Activated T-cell treated with anti-CD3 and anti-CD28 coated beads, Interleukin-2, amount 50 U/mL, for 24 hours (primary cell): ENCODE results near the gene TMC4.

ENCODE experiments used
- DNase-seq: peaks from one replicate; pipeline ENCODE4 v3.0.0-alpha.2; 2020
- H3K27ac Mint-ChIP-seq: 2 replicates; pipeline ENCODE4 v1.8.0; 2020; ENCODE audit warnings: mild to moderate bottlenecking, mixed read lengths
- H3K27me3 Mint-ChIP-seq: 2 replicates; pipeline ENCODE4 v1.8.0; 2020; ENCODE audit warnings: mixed read lengths
- H3K36me3 Mint-ChIP-seq: 2 replicates; pipeline ENCODE4 v1.8.0; 2020; ENCODE audit warnings: low read depth, mixed read lengths
- H3K4me1 Mint-ChIP-seq: 2 replicates; pipeline ENCODE4 v1.8.0; 2020; ENCODE audit warnings: low read depth, mixed read lengths
- H3K4me3 Mint-ChIP-seq: 2 replicates; pipeline ENCODE4 v1.8.0; 2020; ENCODE audit warnings: mild to moderate bottlenecking, moderate library complexity, mixed read lengths
- H3K9me3 Mint-ChIP-seq: 2 replicates; pipeline ENCODE4 v1.8.0; 2020; ENCODE audit warnings: mixed read lengths

Gene TMC4

DNA sequence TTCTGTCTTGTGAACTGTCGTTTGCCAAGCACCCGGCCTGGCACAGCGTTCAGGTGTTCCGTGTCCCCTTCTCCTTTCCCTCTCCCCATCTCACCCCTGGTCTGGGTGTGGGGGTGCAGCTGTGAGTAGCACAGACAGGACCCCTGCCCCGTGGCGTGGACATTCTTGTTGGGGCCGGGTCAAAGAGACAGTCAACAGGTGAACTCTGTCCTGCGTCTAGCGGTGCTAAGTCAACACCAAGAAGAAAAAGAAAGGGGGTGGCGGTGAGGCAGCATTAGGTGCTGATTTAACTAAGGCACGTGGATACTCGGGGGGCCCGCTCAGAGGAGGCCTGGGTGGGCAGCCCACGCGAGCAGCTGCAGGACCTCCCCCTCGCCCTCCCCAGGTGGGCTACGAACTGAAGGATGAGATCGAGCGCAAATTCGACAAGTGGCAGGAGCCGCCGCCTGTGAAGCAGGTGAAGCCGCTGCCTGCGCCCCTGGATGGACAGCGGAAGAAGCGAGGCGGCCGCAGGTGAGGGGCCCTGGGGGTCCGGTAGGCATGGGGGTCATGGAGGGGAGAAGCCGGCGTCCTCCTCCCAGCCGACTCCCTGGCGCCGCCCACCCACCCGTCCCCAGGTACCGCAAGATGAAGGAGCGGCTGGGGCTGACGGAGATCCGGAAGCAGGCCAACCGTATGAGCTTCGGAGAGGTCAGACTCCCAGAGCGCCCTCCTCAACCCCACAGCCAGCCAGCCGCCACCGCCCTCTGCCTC is 45.1 kb downstream of the TMC4 start:
- no peaks in the 10 kb centered on the region for H3K27me3 Mint-ChIP-seq
- peaks cover 81% of the 10 kb centered on the region for H3K36me3 Mint-ChIP-seq
- DNase-seq = no peak
- no peaks in the 10 kb centered on the region for H3K4me1 Mint-ChIP-seq
- no peak overlapping the region for H3K27ac Mint-ChIP-seq
- H3K4me3 Mint-ChIP-seq = no peak overlapping the region
- H3K9me3 Mint-ChIP-seq = no peaks in the 10 kb centered on the region

GRCh38 chr19:54125713-54126112 is 47.2 kb downstream of the TMC4 start:
- no peak overlapping the region for H3K4me3 Mint-ChIP-seq
- no peaks in the 10 kb centered on the region for H3K9me3 Mint-ChIP-seq
- no peak for DNase-seq
- no peaks in the 10 kb centered on the region for H3K4me1 Mint-ChIP-seq
- H3K27me3 Mint-ChIP-seq = no peaks in the 10 kb centered on the region
- H3K36me3 Mint-ChIP-seq = peaks cover 88% of the 10 kb centered on the region
- H3K27ac Mint-ChIP-seq = no peak overlapping the region

GRCh38 chr19:54124393-54124792 is 48.6 kb downstream of the TMC4 start:
- Mint-ChIP-seq H3K27me3 (no peaks in the 10 kb centered on the region), H3K27ac (no peak overlapping the region), H3K4me1 (no peaks in the 10 kb centered on the region), H3K36me3 (peaks cover 95% of the 10 kb centered on the region), H3K4me3 (no peak overlapping the region), H3K9me3 (no peaks in the 10 kb centered on the region)
- DNase-seq = no peak

- H3K4me3 Mint-ChIP-seq = no peak overlapping the region
Measured at GRCh38 chr19:54123682-54124081, 49.3 kb downstream of the TMC4 start.

GRCh38 chr19:54121259-54121658 is 51.7 kb downstream of the TMC4 start:
- peaks cover 12% of the 10 kb centered on the region for H3K4me1 Mint-ChIP-seq
- peaks cover 93% of the 10 kb centered on the region for H3K36me3 Mint-ChIP-seq
- H3K9me3 Mint-ChIP-seq = no peaks in the 10 kb centered on the region
- H3K4me3 Mint-ChIP-seq = no peak overlapping the region
- no peaks in the 10 kb centered on the region for H3K27me3 Mint-ChIP-seq
- no peak for DNase-seq
- no peak overlapping the region for H3K27ac Mint-ChIP-seq

More at GRCh38 chr19:54123682-54124081, 49.3 kb downstream of the TMC4 start:
- peaks cover 94% of the 10 kb centered on the region for H3K36me3 Mint-ChIP-seq
- H3K4me1 Mint-ChIP-seq = no peaks in the 10 kb centered on the region
- H3K9me3 Mint-ChIP-seq = no peaks in the 10 kb centered on the region
- H3K27me3 Mint-ChIP-seq = no peaks in the 10 kb centered on the region
- no peak for DNase-seq
- no peak overlapping the region for H3K27ac Mint-ChIP-seq

- peaks cover 33% of the 10 kb centered on the region for H3K4me1 Mint-ChIP-seq
- H3K4me3 Mint-ChIP-seq = peak within 1 kb of the TSS; percentile 91
- H3K27me3 Mint-ChIP-seq = no peaks in the 10 kb centered on the region
- H3K9me3 Mint-ChIP-seq = no peaks in the 10 kb centered on the region
- DNase-seq = peak; percentile 96
- H3K36me3 Mint-ChIP-seq = peaks cover 85% of the 10 kb centered on the region
- peak within 1 kb of the TSS; percentile 99 for H3K27ac Mint-ChIP-seq
Measured at GRCh38 chr19:54115109-54116063, 57.6 kb downstream of the TMC4 start, which contains the start of the genes PRPF31 and TFPT. PRPF31 (plus strand) TSS chr19:54115754; CDS start chr19:54118279, 2,525 bp downstream. TFPT (minus strand) TSS chr19:54115657; CDS start chr19:54115269, 388 bp downstream.

DNA sequence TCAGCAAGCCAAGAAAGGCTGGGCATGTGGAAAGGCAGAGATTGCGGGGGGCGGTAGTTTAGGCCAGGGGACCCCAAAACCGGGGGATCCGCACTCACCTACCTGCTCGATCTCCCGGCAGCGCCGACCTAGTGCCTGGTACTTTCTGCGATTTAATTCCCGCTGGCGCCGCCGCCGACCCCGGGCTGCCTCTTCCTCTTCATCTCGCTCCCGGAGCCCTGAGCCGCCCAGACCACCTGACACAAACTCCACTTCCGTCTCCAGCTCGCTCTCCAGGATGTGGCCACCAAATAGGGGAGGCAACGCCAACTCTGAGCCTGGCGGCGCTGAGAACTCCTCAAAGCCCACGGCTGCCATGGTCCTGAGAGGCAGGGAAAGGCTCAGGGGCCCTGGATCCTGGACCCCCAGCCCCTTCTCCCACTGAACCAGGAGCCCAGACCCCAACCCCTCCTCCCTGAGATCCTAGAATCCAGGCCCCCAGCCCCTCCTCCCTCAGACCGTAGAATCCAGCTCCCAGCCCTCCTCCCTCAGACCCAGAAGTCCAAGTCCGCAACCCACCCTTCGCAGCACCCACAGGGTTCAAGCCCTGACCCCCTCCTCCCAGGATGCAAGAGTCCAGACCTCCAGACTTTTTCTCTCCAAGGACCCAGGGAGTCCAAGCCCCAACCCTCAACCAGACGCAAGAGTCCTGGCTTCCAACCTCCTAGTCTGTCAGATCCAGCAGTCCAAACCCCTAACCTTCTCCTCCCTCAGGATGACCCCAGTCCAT is 58.4 kb downstream of the TMC4 start:
- DNase-seq = peak; percentile 52
- Mint-ChIP-seq H3K36me3 (peaks cover 85% of the 10 kb centered on the region), H3K27ac (peak overlapping the region; percentile 99), H3K4me1 (peaks cover 33% of the 10 kb centered on the region), H3K4me3 (peak overlapping the region; percentile 91), H3K9me3 (no peaks in the 10 kb centered on the region), H3K27me3 (no peaks in the 10 kb centered on the region)
